NCI-H1436 (cell line): ENCODE measurements around the gene MATN4.

Source experiments
- DNase-seq: peaks from one replicate; lab custom pipeline; 2025; lab: John Stamatoyannopoulos, UW

MATN4 gene

DNA sequence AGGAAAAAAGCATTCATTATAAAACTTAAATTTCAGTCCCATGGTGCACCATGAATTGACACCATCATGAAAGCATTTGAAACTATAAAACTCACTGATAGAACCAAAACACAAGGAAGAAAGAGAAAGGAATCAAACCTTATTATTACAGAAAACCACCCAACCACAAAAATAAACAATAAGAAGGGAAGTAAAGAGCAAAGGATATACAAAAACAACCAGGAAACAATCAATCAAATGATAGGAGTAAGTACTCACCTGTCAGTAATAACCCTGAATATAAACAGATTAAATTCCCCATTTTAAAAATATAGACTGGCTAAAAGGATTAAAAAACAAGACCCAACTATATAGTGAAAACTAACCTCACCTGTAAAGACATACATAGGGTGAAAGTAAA lies 59.5 kb downstream of the MATN4 start:
- no peak for DNase-seq

DNA sequence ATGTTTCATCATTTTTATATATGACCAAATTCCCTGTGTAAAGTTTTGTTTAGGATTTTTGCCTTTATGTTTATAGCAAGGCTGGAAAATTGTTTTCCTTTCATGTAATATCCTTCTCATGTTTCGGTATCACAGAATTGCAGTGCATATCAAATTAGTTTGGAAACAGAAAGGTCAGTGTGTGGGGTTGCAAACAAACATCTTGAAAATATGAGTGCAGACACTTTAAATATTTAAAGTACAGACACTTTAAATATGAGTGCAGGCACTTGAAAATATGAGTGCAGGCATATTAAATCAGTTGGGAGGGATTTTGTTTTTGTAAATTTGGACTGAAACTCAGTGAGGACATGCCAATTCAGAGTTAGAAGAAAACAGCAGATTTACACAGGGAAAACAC lies 60.2 kb downstream of the MATN4 start:
- no peak for DNase-seq

DNA sequence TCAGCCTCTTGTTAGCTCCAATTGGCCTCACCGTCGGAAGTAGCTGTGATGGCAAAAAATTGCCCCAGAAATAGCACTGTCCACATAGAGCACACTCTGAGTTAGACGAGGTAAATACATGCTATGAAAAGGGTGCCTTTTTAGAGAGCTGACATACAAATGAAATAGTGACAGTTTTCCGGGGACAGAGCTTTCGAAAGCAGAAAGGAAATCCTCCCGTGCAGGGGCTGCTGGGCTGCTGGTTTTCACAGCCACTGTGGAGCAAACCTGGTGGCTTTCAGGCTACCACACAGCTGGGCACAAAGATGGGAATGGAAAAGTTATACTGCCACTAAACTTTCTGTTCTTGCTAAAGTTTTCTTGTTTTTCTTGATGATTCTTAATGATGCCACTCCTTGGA lies 62.0 kb downstream of the MATN4 start:
- no peak for DNase-seq
